ENCODE results near the gene QSOX1. TPM values are rescaled to one million over a fixed set of nuclear protein-coding genes. Genes with fewer than 3 reads are reported as not detected.

Gene QSOX1
- total and polyA plus RNA-seq, 2 experiments from 2014 or later: 225 to 257 TPM

DNA sequence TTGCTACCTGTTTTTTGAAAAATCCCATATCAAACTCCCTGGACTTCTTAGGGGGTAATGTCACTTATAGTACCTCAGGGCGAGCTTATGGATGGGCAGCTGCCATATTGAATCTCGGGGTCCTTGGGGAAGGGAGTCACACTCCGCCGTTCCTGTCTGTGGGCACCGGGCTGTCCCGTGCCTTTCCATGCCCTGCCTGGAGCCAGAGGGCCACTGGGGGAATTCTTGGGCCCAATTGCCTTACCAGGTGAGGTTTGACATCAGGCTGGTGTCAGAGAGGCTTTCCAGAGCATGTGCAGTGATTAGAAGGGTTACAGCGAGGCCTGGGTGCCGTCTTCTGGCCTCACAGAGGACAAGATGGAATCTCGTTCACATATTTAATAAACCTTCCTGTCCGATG, 28.8 kb downstream of the QSOX1 start:
- H3K36me3 ChIP-seq (replicated peaks; ENCODE audit: insufficient read depth, low read depth): no peaks in the 10 kb centered on the region
- H3K27me3 ChIP-seq: no peaks in the 10 kb centered on the region

DNA sequence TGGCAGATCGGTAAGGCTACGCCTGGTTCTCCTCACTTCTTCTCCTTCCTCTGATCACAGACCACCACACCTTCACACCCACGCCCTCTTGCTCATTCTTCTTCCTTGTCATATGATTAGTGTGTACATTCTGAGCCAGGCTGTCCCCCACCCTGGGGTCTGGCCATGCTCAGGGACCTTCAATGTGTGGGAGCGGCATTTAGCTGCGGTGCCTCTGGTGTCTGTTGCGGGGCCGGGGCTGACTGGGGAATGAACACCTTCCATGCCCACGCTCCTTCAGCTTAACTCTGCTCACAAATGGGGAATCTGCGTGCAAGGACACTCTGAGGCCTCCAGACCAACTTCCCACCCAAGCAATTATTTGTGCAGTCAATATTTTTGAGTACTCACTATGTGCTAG, 29.4 kb downstream of the QSOX1 start:
- Histone ChIP-seq H3K9me2 (replicated peaks; ENCODE audit: insufficient read depth) (no peaks in the 10 kb centered on the region), H3K36me3 (replicated peaks; ENCODE audit: insufficient read depth, low read depth) (no peaks in the 10 kb centered on the region), H3K4me1 (ENCODE audit: insufficient read depth) (no peaks in the 10 kb centered on the region), H2AFZ (no peak overlapping the region), H3K9me3 (ENCODE audit: low read depth) (no peaks in the 10 kb centered on the region), H3K79me2 (no peaks in the 10 kb centered on the region), H3K4me2 (no peak overlapping the region), H4K20me1 (ENCODE audit: insufficient read depth, poor library complexity, severe bottlenecking) (no peaks in the 10 kb centered on the region), H3K27me3 (no peaks in the 10 kb centered on the region), H3K4me3 (no peak overlapping the region), H3K27ac (no peak overlapping the region)
- no peak for TF ChIP-seq EZH2 (IDR thresholded peaks at IDR 0.05; ENCODE audit: borderline replicate concordance)
- no peak for TF ChIP-seq EZH2phosphoT487 (IDR thresholded peaks at IDR 0.05; ENCODE audit: low read depth, severe bottlenecking, unreplicated experiment)
- TF ChIP-seq, protein P1, sequence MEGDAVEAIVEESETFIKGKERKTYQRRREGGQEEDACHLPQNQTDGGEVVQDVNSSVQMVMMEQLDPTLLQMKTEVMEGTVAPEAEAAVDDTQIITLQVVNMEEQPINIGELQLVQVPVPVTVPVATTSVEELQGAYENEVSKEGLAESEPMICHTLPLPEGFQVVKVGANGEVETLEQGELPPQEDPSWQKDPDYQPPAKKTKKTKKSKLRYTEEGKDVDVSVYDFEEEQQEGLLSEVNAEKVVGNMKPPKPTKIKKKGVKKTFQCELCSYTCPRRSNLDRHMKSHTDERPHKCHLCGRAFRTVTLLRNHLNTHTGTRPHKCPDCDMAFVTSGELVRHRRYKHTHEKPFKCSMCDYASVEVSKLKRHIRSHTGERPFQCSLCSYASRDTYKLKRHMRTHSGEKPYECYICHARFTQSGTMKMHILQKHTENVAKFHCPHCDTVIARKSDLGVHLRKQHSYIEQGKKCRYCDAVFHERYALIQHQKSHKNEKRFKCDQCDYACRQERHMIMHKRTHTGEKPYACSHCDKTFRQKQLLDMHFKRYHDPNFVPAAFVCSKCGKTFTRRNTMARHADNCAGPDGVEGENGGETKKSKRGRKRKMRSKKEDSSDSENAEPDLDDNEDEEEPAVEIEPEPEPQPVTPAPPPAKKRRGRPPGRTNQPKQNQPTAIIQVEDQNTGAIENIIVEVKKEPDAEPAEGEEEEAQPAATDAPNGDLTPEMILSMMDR (IDR thresholded peaks at IDR 0.05; ENCODE audit: poor library complexity): no peak
- 96% methylated on average over 9 of the region's 9 CpGs for WGBS (ENCODE audit: low lambda C conversion rate, missing lambda C conversion rate)
- no peak for DNase-seq (ENCODE audit: low spot score)

More for the DNA sequence above, 28.8 kb downstream of the QSOX1 start:
- H3K4me3 ChIP-seq: no peak overlapping the region
- H3K9me3 ChIP-seq (ENCODE audit: low read depth): no peaks in the 10 kb centered on the region
- TF ChIP-seq, protein P1 (IDR thresholded peaks at IDR 0.05; ENCODE audit: poor library complexity): no peak
- TF ChIP-seq EZH2phosphoT487 (IDR thresholded peaks at IDR 0.05; ENCODE audit: low read depth, severe bottlenecking, unreplicated experiment): no peak
- no peak for TF ChIP-seq EZH2 (IDR thresholded peaks at IDR 0.05; ENCODE audit: borderline replicate concordance)
- no peaks in the 10 kb centered on the region for H4K20me1 ChIP-seq (ENCODE audit: insufficient read depth, poor library complexity, severe bottlenecking)
- no peaks in the 10 kb centered on the region for H3K4me1 ChIP-seq (ENCODE audit: insufficient read depth)
- no peaks in the 10 kb centered on the region for H3K9me2 ChIP-seq (replicated peaks; ENCODE audit: insufficient read depth)
- WGBS (ENCODE audit: low lambda C conversion rate, missing lambda C conversion rate): 82% methylated on average over 10 of the region's 10 CpGs
- DNase-seq (ENCODE audit: low spot score): no peak
- H3K4me2 ChIP-seq: no peak overlapping the region
- no peak overlapping the region for H2AFZ ChIP-seq
- no peak overlapping the region for H3K27ac ChIP-seq
- no peaks in the 10 kb centered on the region for H3K79me2 ChIP-seq

DNA sequence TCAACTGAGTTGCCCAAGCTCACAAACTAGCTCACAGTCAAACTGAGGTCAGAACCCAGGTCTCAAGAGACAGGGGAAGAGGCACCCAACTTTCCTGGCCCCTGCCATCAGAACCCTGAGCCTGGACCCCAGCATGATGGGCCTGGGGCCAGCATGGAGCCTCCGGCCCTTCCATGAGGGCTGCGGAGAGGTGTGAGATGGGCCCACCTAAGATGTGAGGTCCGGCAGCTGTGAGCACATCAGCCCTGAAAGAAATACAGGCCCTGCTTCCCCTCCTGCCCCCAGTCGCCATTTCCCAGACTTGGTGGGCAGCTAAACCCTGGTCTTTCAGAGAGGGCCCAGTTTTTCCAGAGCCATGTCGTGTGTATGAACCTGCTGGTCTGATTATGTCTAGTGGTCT, 30.6 kb downstream of the QSOX1 start:
- no peaks in the 10 kb centered on the region for H3K36me3 ChIP-seq (replicated peaks; ENCODE audit: insufficient read depth, low read depth)
- no peak overlapping the region for H2AFZ ChIP-seq
- no peak overlapping the region for H3K4me3 ChIP-seq
- no peak overlapping the region for H3K27ac ChIP-seq
- no peaks in the 10 kb centered on the region for H3K4me1 ChIP-seq (ENCODE audit: insufficient read depth)
- 94% methylated on average over 5 of the region's 5 CpGs for WGBS (ENCODE audit: low lambda C conversion rate, missing lambda C conversion rate)
- no peak for DNase-seq (ENCODE audit: low spot score)
- H3K79me2 ChIP-seq: no peaks in the 10 kb centered on the region
- H3K9me3 ChIP-seq (ENCODE audit: low read depth): no peaks in the 10 kb centered on the region
- H3K4me2 ChIP-seq: no peak overlapping the region
- H3K27me3 ChIP-seq: no peaks in the 10 kb centered on the region
- TF ChIP-seq EZH2 (IDR thresholded peaks at IDR 0.05; ENCODE audit: borderline replicate concordance) (no peak), EZH2phosphoT487 (IDR thresholded peaks at IDR 0.05; ENCODE audit: low read depth, severe bottlenecking, unreplicated experiment) (no peak)
- TF ChIP-seq, protein P1 (IDR thresholded peaks at IDR 0.05; ENCODE audit: poor library complexity): no peak
- H4K20me1 ChIP-seq (ENCODE audit: insufficient read depth, poor library complexity, severe bottlenecking): no peaks in the 10 kb centered on the region
- H3K9me2 ChIP-seq (replicated peaks; ENCODE audit: insufficient read depth): no peaks in the 10 kb centered on the region

Measured in hepatocyte (in vitro differentiated cells).